Measurements from ENCODE around the gene MYO5B. TPM values are rescaled to one million over a fixed set of nuclear protein-coding genes. Genes with fewer than 3 reads are reported as not detected.

The MYO5B gene
- total RNA-seq, 4 donors from 2014 or later = 0.05 to 0.60 (median 0.35) TPM

GRCh38 chr18:49926106-49926745 is 268.7 kb downstream of the MYO5B start:
- in situ Hi-C loops (cut with MboI; ENCODE audit: low sequenced_read_pairs in 4 of 4) (no loop called here), intact Hi-C loops (cut with DNase I; ENCODE audit: low total_unique reads) (no loop called here)
- H3K9me3 ChIP-seq = no peaks in the 10 kb centered on the region
- peaks cover 0 to 9% (median 0%) of the 10 kb centered on the region in 3 donors for H3K27me3 ChIP-seq
- H3K27ac ChIP-seq = no peak overlapping the region
- DNase-seq = no peak
- no peaks in the 10 kb centered on the region for H3K36me3 ChIP-seq
- TF ChIP-seq POLR2A (IDR thresholded peaks at IDR 0.05) (no peak), CTCF (IDR thresholded peaks at IDR 0.05 in 4 of 5, conservative IDR thresholded peaks at IDR 0.05 in 1 of 5) (no peak)
- H3K4me1 ChIP-seq = no peaks in the 10 kb centered on the region
- ATAC-seq = no peak
- H3K4me3 ChIP-seq = no peak overlapping the region

- Histone ChIP-seq H3K27me3 (peaks cover 0 to 9% (median 4%) of the 10 kb centered on the region in 3 donors), H3K4me3 (no peak overlapping the region), H3K4me1 (no peaks in the 10 kb centered on the region), H3K27ac (no peak overlapping the region), H3K9me3 (no peaks in the 10 kb centered on the region), H3K36me3 (no peaks in the 10 kb centered on the region)
- no peak for ATAC-seq
- intact Hi-C loops (cut with DNase I; ENCODE audit: low total_unique reads) (no loop called here), in situ Hi-C loops (cut with MboI; ENCODE audit: low sequenced_read_pairs in 4 of 4) (no loop called here)
- DNase-seq = no peak
- TF ChIP-seq POLR2A (IDR thresholded peaks at IDR 0.05) = no peak
- no peak for TF ChIP-seq CTCF (IDR thresholded peaks at IDR 0.05 in 4 of 5, conservative IDR thresholded peaks at IDR 0.05 in 1 of 5)
Measured at GRCh38 chr18:49924293-49924983, 270.5 kb downstream of the MYO5B start.

- H3K9me3 ChIP-seq = no peaks in the 10 kb centered on the region
- no peaks in the 10 kb centered on the region for H3K36me3 ChIP-seq
- ATAC-seq (no peak), DNase-seq (no peak)
- H3K27ac ChIP-seq = no peak overlapping the region
- intact Hi-C loops (cut with DNase I; ENCODE audit: low total_unique reads) (no loop called here), in situ Hi-C loops (cut with MboI; ENCODE audit: low sequenced_read_pairs in 4 of 4) (no loop called here)
- no peak overlapping the region for H3K4me3 ChIP-seq
- H3K27me3 ChIP-seq = peaks cover 0 to 16% (median 4%) of the 10 kb centered on the region in 3 donors
- no peaks in the 10 kb centered on the region for H3K4me1 ChIP-seq
- TF ChIP-seq POLR2A (IDR thresholded peaks at IDR 0.05) (no peak), CTCF (IDR thresholded peaks at IDR 0.05 in 4 of 5, conservative IDR thresholded peaks at IDR 0.05 in 1 of 5) (no peak)
Measured at GRCh38 chr18:49922228-49922627, 272.7 kb downstream of the MYO5B start.

- Histone ChIP-seq H3K36me3 (no peaks in the 10 kb centered on the region), H3K27ac (no peak overlapping the region), H3K4me1 (no peaks in the 10 kb centered on the region), H3K27me3 (peaks cover 0 to 16% (median 4%) of the 10 kb centered on the region in 3 donors), H3K9me3 (no peaks in the 10 kb centered on the region), H3K4me3 (no peak overlapping the region)
- no peak for ATAC-seq
- TF ChIP-seq CTCF (IDR thresholded peaks at IDR 0.05 in 4 of 5, conservative IDR thresholded peaks at IDR 0.05 in 1 of 5) (no peak), POLR2A (IDR thresholded peaks at IDR 0.05) (no peak)
- in situ Hi-C loops (cut with MboI; ENCODE audit: low sequenced_read_pairs in 4 of 4) = no loop called here
- no peak for DNase-seq
- intact Hi-C loops (cut with DNase I; ENCODE audit: low total_unique reads) = no loop called here
Measured at GRCh38 chr18:49921318-49921985, 273.5 kb downstream of the MYO5B start.
